GM23248 (cell line): ENCODE results near the gene OR52A5.
"Not testable (repeated sequence)": the region's sequence is repeated elsewhere in the genome, so short reads cannot be mapped to it uniquely, and the experiment has no call there.

ENCODE experiments used
- EZH2 ChIP-seq: fragments of 200-600 bp; sonication (generic); IDR thresholded peaks from 2 replicates; pipeline ENCODE4 v1.6.1; 2018; ENCODE audit warnings: antibody characterized with exemption, mild to moderate bottlenecking; ENCODE audit not compliant: insufficient read depth, poor library complexity, severe bottlenecking
- EZH2phosphoT487 ChIP-seq: fragments of 200-600 bp; sonication (generic); IDR thresholded peaks from 2 replicates; pipeline ENCODE4 v1.6.1; 2018; ENCODE audit warnings: antibody characterized with exemption, moderate library complexity, mild to moderate bottlenecking, low read depth; ENCODE audit not compliant: insufficient read depth

DNA sequence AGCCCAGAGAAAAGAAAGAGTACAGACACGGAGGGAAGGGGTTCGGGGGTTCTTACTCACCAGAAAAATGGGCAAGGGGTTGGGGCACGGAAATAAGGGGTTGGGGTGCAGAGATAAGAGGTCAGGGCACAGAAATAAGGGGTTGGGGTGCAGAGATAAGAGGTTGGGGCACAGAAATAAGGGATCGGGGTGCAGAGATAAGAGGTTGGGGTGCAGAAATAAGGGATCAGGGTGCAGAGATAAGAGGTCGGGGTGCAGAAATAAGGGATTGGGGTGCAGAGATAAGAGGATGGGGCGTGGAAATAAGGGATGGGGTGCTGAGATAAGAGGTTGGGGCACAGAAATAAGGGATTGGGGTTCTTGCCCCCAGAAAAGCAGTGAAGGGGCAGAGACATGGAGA is 26.7 kb upstream of the OR52A5 start:
- TF ChIP-seq EZH2phosphoT487, EZH2: not testable (repeated sequence)
